Measurements from ENCODE around the gene KRTCAP2.
"Not testable (repeated sequence)": the region's sequence is repeated elsewhere in the genome, so short reads cannot be mapped to it uniquely, and the experiment has no call there.

Gene KRTCAP2

GRCh38 chr1:155172732-155173477 lies at the start of gene KRTCAP2:
Gene KRTCAP2, minus strand, starts transcription at chr1:155173304. Its CDS starts 80 bp downstream, at chr1:155173224.
- no peak for DNase-seq

DNA sequence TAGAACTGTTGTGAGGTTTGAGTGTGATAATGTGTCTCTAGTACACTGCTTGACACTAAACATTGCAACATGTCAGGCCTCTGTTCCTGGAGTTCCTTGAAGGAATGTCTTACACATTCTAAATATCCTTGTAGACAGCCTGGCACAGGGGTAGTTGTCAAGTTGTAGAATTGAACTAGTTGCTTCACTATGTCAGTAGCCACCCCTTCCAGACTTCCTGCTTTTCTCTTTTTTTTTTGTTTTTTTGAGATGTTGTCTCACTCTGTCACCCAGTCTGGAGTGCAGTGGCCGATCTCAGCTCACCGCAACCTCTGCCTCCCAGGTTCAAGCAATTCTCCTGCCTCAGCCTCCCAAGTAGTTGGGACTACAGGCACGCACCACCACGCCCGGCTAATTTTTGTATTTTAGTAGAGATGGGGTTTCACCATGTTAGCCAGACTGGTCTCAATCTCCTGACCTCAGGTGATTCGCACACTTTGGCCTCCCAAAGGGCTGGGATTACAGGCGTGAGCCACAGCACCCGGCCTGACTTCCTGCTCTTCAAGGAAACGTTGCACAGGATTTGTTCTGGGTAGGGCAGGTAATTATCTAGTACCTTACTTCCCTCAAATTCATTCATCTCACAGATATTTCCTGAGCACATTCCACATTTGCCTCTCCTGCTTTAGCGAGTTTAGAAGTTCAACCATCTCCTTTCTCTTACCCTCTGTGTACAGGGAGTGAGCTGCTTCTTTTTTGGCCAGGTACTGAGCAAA lies 47.3 kb upstream of the KRTCAP2 start:
- DNase-seq = not testable (repeated sequence)

GRCh38 chr1:155219592-155220031 lies 46.5 kb upstream of the KRTCAP2 start:
- no peak for DNase-seq

DNA sequence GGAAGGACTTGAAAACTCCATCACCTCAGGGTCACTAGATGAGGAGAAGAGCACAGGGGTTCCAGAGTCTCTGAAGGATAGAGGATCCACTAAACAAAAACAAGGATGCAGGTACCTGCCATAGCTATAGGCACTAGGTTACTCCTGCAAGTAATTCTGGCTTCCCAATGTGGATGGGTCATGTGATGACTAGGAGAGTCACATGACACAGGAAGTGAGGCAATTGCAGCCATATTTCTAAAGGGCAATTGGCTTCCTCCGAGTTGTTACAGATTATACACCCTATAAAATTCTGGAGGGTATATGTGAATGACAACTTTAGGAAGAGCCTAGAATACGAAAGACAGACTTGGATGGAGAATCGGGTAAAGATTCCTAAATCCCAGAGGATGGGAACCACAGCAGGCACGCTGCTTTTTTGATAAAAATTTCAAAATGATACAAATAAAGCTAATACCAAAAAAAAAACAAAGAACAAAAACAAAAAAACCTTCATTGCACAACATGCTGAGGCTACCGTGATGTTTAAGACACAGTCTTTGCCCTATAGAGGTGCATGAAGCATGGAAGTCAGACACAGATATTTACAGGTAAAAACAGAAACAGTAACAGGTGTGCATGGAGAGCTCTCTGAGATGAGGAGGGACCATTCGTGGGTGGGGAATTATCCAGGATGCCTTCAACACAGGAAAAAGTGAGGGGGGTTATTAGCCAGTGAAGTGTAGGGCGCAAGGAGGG lies 45.9 kb upstream of the KRTCAP2 start:
- no peak for DNase-seq

GRCh38 chr1:155214702-155215101 lies 41.6 kb upstream of the KRTCAP2 start:
- not testable (repeated sequence) for DNase-seq

DNA sequence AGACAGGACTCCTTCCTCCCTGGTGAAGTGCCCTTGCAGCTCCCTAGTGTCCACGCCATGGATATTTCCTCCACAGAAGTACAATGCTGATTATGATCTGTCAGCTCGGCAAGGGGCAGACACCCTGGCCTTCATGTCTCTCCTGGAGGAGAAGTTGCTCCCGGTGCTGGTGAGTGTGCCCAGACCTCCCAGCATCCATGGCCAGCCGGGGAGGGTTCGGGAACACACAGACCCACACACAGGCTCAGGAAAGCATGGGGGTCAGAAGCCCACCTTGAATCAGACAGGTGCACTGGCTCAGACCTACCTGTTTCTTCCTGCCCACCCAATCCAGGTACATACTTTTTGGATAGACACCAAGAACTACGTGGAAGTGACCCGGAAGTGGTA lies 38.9 kb upstream of the KRTCAP2 start:
- not testable (repeated sequence) for DNase-seq

GRCh38 chr1:155211381-155212050 lies 38.4 kb upstream of the KRTCAP2 start:
- DNase-seq = not testable (repeated sequence)

DNA sequence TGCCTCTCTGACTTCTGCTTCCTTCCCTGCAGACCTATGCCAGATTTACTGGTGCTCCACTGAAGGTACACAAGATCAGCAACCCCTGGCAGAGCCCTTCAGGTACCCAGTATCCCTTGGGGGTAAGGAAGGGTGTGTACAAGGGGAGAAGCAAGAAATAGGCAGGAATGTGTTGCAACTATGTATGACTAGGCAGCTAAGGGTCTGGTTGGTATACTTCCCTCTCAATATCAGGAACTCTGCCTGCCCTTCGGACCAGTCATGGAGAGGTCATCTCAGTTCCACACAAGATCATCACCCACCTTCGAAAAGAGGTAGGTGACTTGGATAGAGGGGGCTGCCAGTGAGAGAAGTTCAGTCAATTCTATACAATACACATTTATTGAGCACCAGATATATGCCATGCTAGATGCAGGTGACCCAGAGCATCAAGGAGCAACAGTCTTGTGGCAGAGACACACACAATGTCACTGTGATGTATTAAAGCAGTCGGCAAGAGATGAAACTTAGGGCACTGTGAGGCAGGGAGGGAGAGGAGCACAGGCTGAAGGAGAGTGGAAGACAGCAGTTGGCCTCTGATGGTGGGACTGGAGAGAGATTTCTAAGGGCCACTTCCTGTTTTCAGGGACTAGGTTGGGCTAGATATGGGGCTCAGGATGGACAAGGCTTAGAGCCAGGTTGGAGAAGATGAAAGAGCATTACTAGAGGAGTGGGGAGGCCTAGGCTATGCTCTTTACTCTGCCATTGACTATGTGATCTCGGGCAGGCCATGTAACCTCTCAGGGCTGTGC lies 37.4 kb upstream of the KRTCAP2 start:
- DNase-seq = no peak

DNA sequence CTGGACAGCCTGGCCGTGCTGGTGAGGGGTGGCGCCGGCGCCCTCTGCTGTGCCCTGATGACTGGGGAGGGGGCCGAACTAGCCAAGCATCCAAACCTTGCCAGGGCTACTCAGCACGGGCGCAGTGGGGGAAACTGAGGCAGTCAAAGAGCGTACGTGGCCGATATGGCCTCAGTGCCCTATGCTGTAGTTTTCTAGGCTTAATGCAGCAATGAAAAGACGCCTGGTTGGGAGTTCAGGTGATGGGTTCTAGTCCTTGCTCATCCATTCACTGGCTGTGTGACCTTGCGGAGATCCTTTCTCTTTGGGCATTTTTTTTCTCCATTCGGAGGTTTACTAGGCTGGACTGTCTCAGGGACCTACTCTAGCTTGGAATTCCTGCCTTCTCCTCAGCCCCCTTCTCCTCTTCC lies 36.2 kb upstream of the KRTCAP2 start:
- DNase-seq = no peak

DNA sequence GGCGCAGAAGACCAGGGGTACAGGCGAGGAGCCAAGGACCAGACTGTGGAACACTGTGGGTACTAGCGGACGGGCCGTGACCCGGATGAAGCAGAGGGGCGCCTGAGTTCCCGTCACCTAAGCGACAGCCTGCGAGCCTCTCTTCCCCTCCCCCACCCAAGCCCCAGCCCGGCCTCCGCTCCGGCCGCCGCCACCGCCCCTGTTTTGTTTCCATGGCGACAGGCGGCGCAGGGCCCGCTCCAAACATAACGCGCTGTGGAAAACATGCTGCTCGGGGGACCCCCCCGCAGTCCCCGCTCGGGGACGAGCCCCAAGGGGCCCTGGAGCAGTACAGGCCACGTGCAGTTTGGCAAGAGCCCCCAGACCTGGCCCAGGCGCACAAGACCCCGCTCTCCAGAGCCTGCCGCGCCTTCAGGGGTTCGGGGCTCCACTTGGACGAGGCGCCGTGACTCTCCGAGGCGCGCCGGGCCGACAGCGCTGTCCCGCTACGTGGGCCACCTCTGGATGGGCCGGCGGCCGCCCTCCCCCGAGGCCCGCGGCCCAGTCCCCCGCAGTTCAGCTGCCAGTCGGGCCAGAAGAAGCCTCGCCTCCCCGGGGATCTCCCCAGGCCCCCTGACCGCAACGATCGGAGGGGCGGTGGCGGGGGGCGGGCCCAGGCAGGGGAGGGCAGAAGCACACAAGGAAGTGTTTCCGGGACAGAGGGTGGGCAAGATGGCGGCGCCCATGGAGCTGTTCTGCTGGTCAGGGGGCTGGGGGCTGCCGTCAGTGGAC lies 35.6 kb upstream of the KRTCAP2 start, which contains the start of gene MTX1:
Gene MTX1, plus strand, starts transcription at position 155 of the 771 bp plus-strand sequence. Its CDS starts 110 bp downstream, at position 265.
- DNase-seq = no peak

DNA sequence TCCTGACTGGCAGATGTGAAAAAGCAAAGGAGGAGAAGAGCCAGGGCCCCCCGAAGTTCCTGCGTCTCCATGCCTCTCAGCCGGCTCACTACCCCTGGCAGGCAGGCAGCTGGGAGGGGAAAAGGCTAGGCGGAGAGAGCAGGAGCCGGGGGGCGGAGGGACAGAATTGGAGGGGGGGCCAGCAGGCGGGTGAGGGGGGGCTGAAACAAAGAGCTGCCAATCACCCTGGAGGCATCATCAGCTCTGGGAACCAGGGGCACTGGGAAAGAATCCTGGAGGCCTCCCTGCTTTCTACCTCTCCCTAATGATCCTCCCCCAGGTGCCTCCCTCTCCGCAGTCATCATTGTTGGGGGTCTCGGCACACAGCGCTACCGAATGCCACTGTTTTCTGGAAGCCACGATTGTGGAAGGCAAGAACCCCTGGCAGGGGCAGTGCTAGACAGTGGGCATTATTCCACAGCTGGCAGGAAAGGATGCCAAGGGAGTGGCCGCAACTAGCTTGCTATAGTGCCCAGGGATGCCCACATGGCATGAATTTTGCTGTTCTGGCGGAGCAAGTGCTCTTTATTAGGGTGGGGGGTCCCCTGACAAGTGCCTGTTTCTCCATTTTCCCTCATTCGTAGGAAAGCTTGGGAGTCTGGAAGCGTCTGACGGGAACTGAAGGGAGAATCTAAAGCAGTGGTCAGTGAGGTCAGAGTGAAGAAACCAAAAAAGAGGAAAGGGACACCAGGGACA lies 34.9 kb upstream of the KRTCAP2 start, which contains the start of gene THBS3:
Gene THBS3, minus strand, starts transcription at position 92 of the 735 bp plus-strand sequence. Its CDS starts 21 bp downstream, at position 71.
- no peak for DNase-seq

DNA sequence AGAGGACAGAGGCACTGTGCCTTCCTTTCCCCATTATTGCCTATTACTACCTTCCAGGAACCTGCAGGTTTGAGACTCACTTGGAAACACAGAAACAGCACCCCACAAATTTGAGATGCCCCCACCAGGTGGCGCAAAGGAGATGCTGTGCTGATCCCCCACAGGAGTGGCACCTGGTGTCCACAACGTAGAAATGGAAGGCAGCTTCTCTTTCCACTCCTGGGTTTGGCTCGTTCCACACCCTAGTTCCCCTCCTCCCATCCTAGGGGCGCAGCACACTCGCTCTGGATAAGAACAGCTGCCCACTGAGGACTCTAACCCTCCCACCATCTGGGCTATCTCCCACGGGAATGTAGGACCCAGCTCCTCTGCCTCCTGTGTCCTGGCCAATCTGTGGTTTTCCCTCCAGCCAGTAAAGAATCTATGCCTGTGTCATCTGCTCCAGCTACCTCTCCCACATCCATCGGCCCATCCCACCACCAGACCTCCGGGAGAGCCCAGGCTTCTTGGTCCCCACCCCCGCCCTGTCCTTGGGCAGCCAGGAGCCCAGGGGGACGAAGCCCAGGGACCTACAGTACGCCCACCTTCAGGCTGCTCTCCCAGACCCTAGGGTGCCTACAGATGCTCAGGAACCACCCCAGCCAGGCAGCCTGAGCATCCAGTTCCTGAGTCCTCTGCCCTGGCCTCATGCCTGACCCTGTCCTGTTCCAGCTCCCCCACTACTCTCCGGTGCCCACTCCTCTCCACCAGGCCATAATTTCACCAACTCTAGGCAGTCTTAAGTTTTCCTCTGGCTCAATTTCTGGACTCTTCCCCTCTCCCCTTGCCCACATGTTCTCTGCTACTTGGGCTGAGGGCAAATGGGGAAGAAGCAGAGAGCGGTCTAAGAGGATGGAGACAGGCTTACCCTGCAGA lies 34.0 kb upstream of the KRTCAP2 start:
- DNase-seq = no peak

GRCh38 chr1:155205969-155206593 lies 33.0 kb upstream of the KRTCAP2 start:
- DNase-seq = no peak

DNA sequence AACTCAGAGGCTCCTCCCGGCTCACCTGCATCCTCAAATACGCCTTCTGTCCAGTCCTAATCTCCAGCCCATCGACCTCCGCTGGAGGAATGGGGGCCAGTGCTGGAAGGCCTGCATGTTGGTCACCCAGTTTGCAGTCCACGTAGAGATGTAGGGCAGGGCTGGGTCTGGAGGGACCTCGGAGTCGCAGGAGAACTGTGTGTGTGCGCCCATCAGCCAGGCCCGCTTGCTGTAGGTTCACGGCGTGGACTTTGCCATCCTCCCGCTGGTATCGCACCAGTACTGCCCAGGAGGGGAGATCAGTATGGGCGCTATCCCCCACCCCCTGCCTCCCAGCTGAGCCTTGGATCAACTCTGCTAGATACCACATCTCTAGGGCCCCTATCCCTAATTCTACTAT lies 31.9 kb upstream of the KRTCAP2 start:
- DNase-seq = no peak

GRCh38 chr1:155202731-155203515 lies 29.8 kb upstream of the KRTCAP2 start:
- no peak for DNase-seq

- DNase-seq = no peak
Observed at GRCh38 chr1:155202198-155202597, 29.1 kb upstream of the KRTCAP2 start.

DNA sequence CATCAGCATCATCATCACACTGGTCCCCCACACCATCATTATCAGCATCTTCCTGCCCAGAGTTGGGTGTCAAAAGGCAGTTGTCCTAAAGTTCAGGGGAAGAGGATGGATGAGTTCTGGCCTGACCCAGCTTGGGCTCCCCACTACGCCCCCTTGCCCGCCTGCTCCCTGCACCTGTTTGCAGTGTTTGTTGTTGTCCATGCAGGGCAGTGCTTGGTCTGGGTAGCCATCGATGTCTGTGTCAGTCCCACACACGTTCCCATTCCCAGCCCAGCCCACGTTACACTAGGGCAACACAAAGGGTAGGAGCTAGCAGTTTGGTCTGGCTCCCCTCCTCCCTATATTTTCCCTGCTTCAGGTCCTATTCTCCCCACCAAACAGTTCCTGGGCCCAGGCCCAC lies 27.8 kb upstream of the KRTCAP2 start:
- DNase-seq = no peak

DNA sequence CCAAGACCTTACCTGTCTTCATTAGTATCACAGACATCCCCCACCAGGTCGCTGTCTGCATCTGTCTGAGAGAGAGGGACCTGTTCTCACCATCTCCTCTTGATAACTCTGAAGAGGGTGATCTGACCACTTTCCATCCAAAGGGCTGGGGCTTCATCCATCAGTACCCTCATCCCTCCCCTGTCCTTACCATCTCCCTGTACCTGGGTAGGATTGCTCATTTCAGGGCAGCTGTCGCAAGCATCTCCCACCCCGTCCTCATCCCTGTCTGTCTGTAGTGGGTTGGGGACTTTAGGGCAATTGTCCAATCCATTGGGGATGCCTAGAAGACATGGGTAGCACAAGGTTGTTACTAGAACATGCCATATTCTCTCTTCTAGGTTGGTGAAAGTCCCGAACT lies 26.7 kb upstream of the KRTCAP2 start:
- no peak for DNase-seq
